NCI-H2081 (cell line): Measurements from ENCODE around the gene THOC2.
"Not testable (repeated sequence)": the region's sequence is repeated elsewhere in the genome, so short reads cannot be mapped to it uniquely, and the experiment has no call there.

ENCODE experiments used
- DNase-seq, 2 experiments: peaks; one replicate each; lab custom pipeline; 2025; lab: John Stamatoyannopoulos, UW

The THOC2 gene

DNA sequence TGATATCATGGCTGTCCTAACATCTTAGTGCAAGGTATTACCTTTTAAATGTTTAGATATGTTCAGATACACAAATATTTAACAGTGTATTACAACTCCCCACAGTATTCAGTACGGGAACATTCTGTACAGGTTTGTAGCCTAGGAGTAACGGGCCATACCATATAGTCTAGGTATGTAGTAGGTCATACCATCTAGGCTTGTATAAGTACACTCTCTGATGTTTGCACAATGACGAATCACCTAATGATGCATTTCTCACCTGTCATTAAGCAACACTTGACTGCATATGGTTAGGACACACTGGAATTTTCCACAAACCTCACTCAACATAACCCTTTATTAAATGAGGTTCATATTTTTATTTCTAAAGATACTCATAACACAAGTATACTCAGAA, 67.7 kb downstream of the THOC2 start:
- peak in 1 of 2 experiments; percentile 15 for DNase-seq

- DNase-seq: not testable (repeated sequence)
Measured at GRCh38 chrX:123664467-123665167, 68.2 kb downstream of the THOC2 start.

GRCh38 chrX:123663720-123664119, 69.1 kb downstream of the THOC2 start:
- not testable (repeated sequence) for DNase-seq

- DNase-seq: not testable (repeated sequence)
Measured at GRCh38 chrX:123656507-123656906, 76.3 kb downstream of the THOC2 start.

GRCh38 chrX:123648811-123649181, 84.1 kb downstream of the THOC2 start:
- DNase-seq: not testable (repeated sequence)

GRCh38 chrX:123648028-123648810, 84.6 kb downstream of the THOC2 start:
- peak; percentile 5 to 24 for DNase-seq

DNA sequence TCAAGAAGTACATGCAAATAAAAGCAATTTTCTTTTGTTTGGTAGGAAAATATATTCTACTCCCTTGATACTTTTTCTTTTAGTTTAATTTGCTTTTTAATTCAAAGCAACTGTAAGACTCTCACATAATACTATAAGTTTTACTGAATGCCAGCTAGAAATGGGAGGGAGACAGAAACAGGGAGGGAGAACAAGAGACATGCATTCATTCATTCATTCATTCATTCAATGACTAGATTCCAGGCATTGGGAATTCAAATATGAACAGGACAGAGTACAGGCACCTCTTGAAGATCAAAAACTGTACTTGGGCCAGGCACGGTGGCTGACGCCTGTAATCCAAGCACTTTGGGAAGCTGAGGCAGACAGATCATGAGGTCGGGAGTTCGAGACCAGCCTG, 85.6 kb downstream of the THOC2 start:
- DNase-seq: no peak

DNA sequence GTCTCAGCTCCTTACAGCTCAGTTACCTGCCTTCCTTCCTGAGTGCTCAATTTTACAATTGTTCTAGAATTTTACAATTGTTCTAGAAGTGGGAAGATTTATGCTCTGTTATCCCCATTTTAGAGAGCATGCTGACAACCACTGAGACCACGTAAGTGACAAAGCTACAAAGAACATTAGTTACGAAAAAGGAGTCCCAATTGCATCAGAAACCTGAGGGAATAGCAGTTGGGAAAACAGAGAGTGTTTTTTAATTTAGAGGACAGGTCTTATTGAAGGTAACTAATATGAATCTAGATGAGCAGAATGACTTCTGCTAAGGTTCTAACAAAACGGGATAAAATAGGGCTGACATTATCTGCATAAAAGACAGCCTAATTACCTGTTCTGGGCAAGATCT, 103.3 kb downstream of the THOC2 start:
- DNase-seq: no peak

DNA sequence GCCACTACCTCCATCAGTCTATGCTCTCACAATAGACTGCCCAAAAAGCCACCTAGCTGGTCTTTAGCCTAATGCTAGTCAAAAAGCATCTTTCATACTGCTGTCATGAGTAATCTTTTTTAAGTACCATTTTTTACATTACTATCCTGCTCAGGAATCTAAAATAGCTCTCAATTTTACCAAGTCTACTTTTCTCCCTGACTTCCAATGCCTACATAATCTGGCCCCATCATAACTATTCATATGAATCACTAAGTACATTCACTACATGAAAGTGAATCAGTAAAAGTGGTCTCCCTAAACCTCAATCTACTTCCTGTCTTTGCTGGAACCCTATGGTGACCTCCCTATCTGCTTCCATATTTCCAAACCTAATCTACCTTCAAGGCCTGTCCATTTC, 105.9 kb downstream of the THOC2 start:
- DNase-seq: no peak

- DNase-seq: no peak
Measured at GRCh38 chrX:123625952-123626351, 106.9 kb downstream of the THOC2 start.

DNA sequence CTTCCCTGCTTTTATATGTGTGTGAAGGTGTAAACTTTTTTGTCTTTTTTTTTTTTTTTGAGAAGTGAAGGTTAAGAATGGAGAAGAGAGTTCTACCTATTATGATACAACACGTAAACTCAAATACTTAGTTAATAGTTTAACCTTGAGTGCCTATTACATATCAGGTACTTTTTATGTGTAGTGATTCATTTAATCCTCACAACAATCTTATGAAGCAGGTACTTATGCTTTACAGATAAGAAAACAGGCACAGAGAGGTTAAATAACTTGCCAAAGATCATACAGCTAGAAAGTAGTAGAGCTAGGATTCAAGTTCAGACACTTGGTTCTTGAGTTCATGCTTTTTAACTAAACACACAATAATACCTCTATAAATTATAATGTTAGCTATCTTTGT, 107.4 kb downstream of the THOC2 start:
- no peak for DNase-seq

DNA sequence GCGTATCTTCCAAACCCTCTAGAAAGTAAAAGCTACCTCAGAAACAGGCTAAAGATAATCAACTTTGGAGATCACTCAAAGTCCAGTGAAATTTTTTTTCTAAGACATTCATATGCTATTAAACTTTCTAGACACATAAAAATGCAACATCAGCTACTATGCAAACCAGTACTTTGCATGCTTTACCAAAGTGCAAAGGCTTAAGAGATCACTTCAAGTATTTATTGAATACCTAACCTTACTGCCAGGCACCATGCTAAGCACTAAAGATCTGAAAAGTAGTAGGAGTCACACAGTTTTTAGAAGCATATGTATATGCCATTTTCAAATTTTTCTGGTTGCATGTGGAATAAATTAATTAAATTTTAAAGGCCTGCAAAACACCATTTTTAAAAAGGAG, 115.8 kb downstream of the THOC2 start:
- no peak for DNase-seq

- no peak for DNase-seq
Measured at GRCh38 chrX:123610915-123611314, 121.9 kb downstream of the THOC2 start.

DNA sequence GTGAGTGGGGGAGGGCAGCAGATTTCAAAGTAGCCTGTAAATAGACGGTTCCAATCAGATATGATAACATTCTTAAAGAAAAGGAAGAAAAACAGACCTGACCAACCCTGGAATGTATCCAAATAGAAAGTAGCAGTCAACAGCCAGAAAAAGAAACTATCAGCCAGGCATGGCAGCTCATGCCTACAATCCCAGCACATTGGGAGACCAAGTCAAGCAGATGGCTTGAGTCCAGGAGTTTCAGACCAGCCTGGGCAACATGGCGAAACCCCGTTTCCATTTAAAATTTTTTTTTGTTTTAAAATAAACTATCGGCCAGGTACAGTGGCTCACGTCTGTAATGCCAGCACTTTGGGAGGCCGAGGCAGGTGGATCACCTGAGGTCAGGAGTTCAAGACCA, 125.0 kb downstream of the THOC2 start:
- no peak for DNase-seq

DNA sequence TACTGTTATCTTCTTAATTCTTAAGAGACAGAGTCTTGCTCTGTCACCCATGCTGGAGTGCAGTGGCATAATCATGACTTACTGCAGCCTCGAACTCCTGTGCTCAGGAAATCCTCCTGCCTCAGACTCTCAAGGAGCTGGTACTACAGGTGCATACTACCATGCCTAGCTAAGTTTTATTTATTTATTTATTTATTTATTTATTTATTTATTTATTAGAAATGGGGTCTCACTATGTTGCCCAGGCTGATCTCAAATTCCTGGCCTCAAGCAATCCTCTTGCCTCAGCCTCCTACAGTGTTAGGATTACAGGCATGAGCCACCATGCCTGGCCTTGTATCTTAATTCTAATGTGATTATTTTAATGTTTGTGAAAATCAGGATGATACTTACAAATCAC, 125.6 kb downstream of the THOC2 start:
- DNase-seq: no peak

DNA sequence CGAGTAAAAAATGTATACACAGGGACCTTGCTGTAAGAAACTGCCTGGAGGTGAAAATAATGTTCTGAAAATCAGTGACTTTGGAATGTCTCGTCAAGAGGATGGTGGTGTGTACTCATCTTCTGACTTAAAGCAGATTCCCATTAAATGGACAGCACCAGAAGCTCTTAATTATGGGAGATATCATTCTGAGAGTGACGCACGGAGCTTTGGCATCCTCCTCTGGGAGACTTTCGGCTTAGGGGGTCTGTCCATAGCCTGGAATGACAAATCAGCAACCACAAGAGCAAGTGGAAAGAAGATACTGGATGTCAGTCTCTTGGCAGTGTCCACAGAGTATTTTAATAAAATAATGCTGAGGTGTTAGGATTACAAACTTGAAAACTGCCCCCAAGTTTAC, 129.4 kb downstream of the THOC2 start:
- no peak for DNase-seq

- DNase-seq: no peak
Measured at GRCh38 chrX:123601437-123601836, 131.4 kb downstream of the THOC2 start.

GRCh38 chrX:123600181-123600580, 132.7 kb downstream of the THOC2 start:
- no peak for DNase-seq

GRCh38 chrX:123590842-123591486, 141.9 kb downstream of the THOC2 start:
- no peak for DNase-seq

- DNase-seq: no peak
Measured at GRCh38 chrX:123588723-123589122, 144.1 kb downstream of the THOC2 start.

- DNase-seq: no peak
Measured at GRCh38 chrX:123581586-123581985, 151.3 kb downstream of the THOC2 start.

- DNase-seq: no peak
Measured at GRCh38 chrX:123580792-123581191, 152.1 kb downstream of the THOC2 start.

DNA sequence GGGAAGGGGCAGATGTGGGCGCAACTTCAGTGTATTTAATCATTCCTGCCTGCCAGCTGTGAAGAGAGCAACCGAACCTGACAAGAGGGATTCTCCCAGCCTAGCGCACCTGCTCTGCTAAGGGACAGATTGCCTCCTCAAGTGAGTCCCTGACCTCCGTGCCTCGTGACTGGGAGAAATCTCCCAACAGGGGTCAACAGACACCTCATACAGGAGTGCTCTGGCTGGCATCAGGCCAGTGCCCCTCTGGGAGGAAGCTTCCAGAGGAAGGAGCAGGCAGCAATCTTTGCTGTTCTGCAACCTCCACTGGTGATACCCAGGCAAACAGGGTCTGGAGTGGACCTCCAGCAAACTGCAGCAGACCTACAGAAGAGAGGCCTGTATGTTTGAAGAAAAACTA, 158.8 kb downstream of the THOC2 start:
- DNase-seq: not testable (repeated sequence)
